HG03095 (cell line): ENCODE measurements around the gene CHRNA3.

Experiments
- ATAC-seq: cut with Tn5 transposase; IDR thresholded peaks from one replicate; pipeline ENCODE4 v1.9.1; 2021; ENCODE audit warnings: moderate library complexity; ENCODE audit not compliant: unreplicated experiment

CHRNA3 gene

GRCh38 chr15:78637776-78638435, 17.1 kb upstream of the CHRNA3 start:
- ATAC-seq: no peak

GRCh38 chr15:78636378-78636859, 15.6 kb upstream of the CHRNA3 start:
- no peak for ATAC-seq

GRCh38 chr15:78635346-78635745, 14.6 kb upstream of the CHRNA3 start:
- ATAC-seq: no peak

- no peak for ATAC-seq
Observed at GRCh38 chr15:78634210-78635145, 13.7 kb upstream of the CHRNA3 start.

GRCh38 chr15:78633348-78633747, 12.6 kb upstream of the CHRNA3 start:
- no peak for ATAC-seq

GRCh38 chr15:78630886-78631633, 10.3 kb upstream of the CHRNA3 start:
- ATAC-seq: no peak

- ATAC-seq: no peak
Observed at GRCh38 chr15:78629716-78630065, 8.9 kb upstream of the CHRNA3 start.

- ATAC-seq: no peak
Observed at GRCh38 chr15:78629031-78629715, 8.4 kb upstream of the CHRNA3 start.

GRCh38 chr15:78628227-78628626, 7.4 kb upstream of the CHRNA3 start:
- no peak for ATAC-seq

GRCh38 chr15:78627348-78627747, 6.6 kb upstream of the CHRNA3 start:
- no peak for ATAC-seq

GRCh38 chr15:78626381-78626995, 5.7 kb upstream of the CHRNA3 start:
- ATAC-seq: no peak

- ATAC-seq: no peak
Observed at GRCh38 chr15:78625606-78626280, 4.9 kb upstream of the CHRNA3 start.

- ATAC-seq: no peak
Observed at GRCh38 chr15:78624651-78625590, 4.1 kb upstream of the CHRNA3 start.

GRCh38 chr15:78623786-78624497, 3.1 kb upstream of the CHRNA3 start:
- no peak for ATAC-seq

GRCh38 chr15:78621810-78622402, 1.1 kb upstream of the CHRNA3 start:
- ATAC-seq: no peak

- no peak for ATAC-seq
Observed at GRCh38 chr15:78620021-78620526, 722 bp downstream of the CHRNA3 start.
